Measurements from ENCODE around the gene AOAH.

The AOAH gene

DNA sequence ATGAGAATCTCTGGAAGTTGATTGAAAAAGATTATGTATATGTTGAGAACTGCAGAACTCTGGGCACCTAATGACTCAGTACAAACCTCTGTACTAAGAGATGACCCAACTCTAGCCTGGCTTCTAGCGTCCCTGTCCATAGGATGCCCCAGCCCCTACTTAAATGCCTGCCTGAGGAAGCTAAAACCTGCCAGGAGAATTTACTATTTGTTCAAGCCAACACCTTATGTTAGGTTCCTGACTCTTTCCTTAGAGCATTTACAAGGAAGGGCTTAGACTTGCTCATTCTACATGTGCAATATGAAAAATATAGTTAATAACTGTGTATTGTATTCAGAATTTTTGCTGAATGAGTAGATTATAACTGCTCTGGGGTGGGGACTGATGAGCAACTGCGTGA is 37.5 kb upstream of the AOAH start:
- no peak overlapping the region for H3K4me3 ChIP-seq (ENCODE audit: low read depth, low read length)
- no peak for DNase-seq (ENCODE audit: low read depth, low spot score)
- TF ChIP-seq, protein P1, sequence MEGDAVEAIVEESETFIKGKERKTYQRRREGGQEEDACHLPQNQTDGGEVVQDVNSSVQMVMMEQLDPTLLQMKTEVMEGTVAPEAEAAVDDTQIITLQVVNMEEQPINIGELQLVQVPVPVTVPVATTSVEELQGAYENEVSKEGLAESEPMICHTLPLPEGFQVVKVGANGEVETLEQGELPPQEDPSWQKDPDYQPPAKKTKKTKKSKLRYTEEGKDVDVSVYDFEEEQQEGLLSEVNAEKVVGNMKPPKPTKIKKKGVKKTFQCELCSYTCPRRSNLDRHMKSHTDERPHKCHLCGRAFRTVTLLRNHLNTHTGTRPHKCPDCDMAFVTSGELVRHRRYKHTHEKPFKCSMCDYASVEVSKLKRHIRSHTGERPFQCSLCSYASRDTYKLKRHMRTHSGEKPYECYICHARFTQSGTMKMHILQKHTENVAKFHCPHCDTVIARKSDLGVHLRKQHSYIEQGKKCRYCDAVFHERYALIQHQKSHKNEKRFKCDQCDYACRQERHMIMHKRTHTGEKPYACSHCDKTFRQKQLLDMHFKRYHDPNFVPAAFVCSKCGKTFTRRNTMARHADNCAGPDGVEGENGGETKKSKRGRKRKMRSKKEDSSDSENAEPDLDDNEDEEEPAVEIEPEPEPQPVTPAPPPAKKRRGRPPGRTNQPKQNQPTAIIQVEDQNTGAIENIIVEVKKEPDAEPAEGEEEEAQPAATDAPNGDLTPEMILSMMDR (IDR thresholded peaks at IDR 0.05; ENCODE audit: insufficient read depth, low read length, missing control alignments) = no peak
- POLR2A ChIA-PET = no interaction called here
- CTCF ChIA-PET = no interaction called here

DNA sequence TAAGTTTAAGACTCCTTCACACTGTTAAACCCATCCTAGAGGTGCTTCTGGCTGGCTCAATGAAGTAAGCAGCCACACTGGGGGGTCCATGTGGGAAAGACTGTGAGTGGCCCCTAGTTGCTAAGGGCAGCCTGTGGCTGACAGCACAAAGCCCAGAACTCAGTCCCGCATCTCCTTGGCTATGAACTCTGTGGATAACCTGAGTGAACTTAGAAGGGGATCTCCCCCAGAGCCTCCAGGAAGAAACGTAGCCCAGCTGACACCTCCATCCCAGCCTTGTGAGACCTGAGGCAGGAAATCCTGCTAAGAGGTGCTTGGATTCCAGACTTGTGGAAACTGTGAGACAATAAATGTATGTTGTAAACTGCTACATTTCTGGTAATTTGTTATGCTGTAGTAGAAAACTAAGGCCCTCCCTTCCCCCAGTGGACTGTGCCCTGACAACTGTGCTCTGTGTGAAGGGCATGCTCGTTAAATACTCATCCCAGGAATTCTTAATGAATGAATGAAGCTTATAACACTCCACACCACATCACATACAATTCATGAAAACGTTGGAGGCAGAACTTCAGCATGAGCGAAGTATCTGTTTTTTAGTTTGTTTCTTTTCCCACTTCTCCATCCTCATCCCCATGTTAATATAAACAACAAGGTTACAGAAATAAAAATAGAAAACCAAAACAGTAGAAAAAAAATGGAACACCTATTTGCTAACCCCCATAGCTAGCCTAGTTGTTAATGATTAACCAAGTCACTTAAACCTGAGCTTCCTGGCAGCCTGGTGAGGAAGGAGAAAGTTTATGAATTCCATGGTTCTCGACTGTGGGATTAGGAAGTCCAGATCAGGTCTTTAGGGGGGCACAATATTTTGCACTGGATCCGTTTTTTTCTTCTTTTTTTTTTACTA is 36.8 kb upstream of the AOAH start:
- no peak overlapping the region for H3K4me3 ChIP-seq (ENCODE audit: low read depth, low read length)
- no peak for DNase-seq (ENCODE audit: low read depth, low spot score)
- CTCF ChIA-PET = no interaction called here
- POLR2A ChIA-PET = no interaction called here
- TF ChIP-seq, protein P1 (IDR thresholded peaks at IDR 0.05; ENCODE audit: insufficient read depth, low read length, missing control alignments) = no peak

DNA sequence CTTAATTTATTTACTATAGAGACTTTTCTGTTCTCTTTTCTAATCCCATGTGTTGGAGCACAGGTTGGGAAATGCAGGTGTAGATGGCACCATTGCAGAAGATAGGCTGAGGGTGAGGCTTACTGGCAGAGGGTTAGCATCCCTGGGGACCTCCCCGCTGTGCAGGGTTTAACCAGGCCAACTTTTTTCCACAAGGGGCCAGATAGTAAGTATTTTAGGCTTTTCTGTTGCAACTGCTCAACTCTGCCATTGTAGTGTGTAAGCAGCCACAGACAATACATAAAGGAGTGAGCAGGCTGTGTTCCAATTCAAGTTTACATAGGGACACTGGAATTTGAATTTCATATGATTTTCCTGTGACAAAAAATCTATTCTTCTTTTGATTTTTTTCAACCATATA is 34.6 kb upstream of the AOAH start:
- POLR2A ChIA-PET = no interaction called here
- DNase-seq (ENCODE audit: low read depth, low spot score) = no peak
- CTCF ChIA-PET = no interaction called here
- no peak overlapping the region for H3K4me3 ChIP-seq (ENCODE audit: low read depth, low read length)
- TF ChIP-seq, protein P1 (IDR thresholded peaks at IDR 0.05; ENCODE audit: insufficient read depth, low read length, missing control alignments) = no peak

DNA sequence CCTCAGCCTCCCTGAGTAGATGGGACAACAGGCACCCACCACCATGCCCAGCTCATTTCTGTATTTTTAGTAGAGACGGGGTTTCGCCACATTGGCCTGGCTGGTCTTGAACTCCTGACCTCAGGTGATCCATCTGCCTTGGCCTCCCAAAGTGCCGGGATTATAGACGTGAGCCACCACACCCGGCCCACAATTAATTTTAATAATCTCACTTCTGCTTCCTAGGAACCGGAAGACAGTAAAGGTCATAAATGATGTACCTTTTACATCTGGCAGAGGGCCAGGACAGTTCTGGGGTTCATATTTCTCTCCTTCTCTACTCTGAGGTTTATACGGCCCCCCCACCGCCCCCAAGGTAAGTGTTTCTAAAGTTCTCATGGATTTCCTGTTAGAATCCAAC is 31.2 kb upstream of the AOAH start:
- TF ChIP-seq, protein P1 (IDR thresholded peaks at IDR 0.05; ENCODE audit: insufficient read depth, low read length, missing control alignments) = no peak
- H3K4me3 ChIP-seq (ENCODE audit: low read depth, low read length) = no peak overlapping the region
- no peak for DNase-seq (ENCODE audit: low read depth, low spot score)
- ChIA-PET CTCF (no interaction called here), POLR2A (no interaction called here)

DNA sequence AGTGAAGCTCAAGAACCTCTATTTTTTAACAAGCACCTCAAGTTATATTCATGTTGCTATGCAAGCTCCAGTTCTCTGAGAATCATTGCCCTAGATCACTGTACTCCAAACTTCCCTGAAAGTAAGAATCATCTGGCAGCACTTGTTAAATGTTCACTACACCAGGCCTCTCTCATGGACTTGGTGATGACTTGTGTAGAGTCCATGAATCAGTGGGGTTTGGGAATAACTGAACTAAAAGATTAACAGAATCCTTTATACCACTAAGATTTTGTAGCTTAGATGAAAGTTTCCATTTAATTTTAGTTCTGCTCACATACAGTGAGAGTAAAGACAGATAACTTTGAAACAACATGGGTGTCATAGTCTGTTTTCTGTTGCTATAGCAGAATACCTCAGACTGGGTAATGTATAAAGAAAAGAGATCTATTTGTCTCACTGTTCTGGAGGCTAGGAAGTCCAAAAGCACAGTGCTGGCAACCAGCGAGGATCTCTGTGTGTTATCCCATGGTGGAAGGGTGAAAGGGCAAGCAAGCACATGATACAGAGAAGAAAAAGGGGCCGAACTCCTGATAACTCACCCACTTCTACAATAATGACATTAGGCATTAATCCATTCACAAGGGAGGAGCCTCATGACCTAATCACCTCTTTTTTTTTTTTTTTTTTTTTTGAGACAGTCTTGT is 27.9 kb upstream of the AOAH start:
- TF ChIP-seq, protein P1 (IDR thresholded peaks at IDR 0.05; ENCODE audit: insufficient read depth, low read length, missing control alignments) = no peak
- no peak for DNase-seq (ENCODE audit: low read depth, low spot score)
- ChIA-PET POLR2A (no interaction called here), CTCF (no interaction called here)
- no peak overlapping the region for H3K4me3 ChIP-seq (ENCODE audit: low read depth, low read length)

DNA sequence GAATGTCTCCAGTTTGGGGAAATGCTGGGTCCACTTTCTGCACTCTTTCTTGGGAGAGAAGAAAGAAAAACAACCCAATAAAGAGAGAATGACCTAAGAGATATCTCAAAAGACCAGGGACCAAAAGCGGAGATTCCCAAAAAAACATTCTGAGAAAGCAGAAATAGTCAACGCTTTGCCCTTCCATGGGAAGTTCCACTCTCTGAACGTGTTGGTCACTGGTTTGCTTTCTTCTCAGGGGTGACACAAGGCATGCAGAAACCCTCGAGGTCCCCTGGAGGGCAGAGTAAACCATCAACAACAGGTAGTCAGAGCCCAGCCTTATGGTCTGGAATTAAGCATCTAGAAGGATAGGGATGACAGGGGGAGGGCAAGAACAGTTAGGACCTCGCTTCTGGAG is 26.2 kb upstream of the AOAH start:
- CTCF ChIA-PET = no interaction called here
- DNase-seq (ENCODE audit: low read depth, low spot score) = no peak
- no peak overlapping the region for H3K4me3 ChIP-seq (ENCODE audit: low read depth, low read length)
- TF ChIP-seq, protein P1 (IDR thresholded peaks at IDR 0.05; ENCODE audit: insufficient read depth, low read length, missing control alignments) = no peak
- POLR2A ChIA-PET = no interaction called here

All from AG04449 (cell line).